BE2C (cell line): Measurements from ENCODE around the gene CTCFL.

ENCODE experiments used
- DNase-seq: peaks from one replicate; pipeline ENCODE4 v3.0.0-alpha.2; 2020
- H3K27me3 ChIP-seq: fragments of 250-450 bp; sonication (Bioruptor Pico); 2 replicates; pipeline ENCODE4 v1.5.1; 2020; ENCODE audit warnings: mild to moderate bottlenecking
- H3K36me3 ChIP-seq: fragments of 250-450 bp; sonication (Bioruptor Pico); 2 replicates; pipeline ENCODE4 v1.5.1; 2020; ENCODE audit warnings: mild to moderate bottlenecking
- H3K4me1 ChIP-seq: fragments of 250-450 bp; sonication (Bioruptor Pico); 2 replicates; pipeline ENCODE4 v1.5.1; 2020
- H3K4me3 ChIP-seq: 2 replicates; pipeline ENCODE4 v1.5.1; 2011; ENCODE audit warnings: low read depth, low read length
- H3K9me3 ChIP-seq: fragments of 250-450 bp; sonication (Bioruptor Pico); 2 replicates; pipeline ENCODE4 v1.5.1; 2020
- TF ChIP-seq, protein P1 (sequence below): IDR thresholded peaks from 2 replicates; pipeline ENCODE4 v1.5.1; 2012; ENCODE audit warnings: mild to moderate bottlenecking, low read depth, low read length

The CTCFL gene

DNA sequence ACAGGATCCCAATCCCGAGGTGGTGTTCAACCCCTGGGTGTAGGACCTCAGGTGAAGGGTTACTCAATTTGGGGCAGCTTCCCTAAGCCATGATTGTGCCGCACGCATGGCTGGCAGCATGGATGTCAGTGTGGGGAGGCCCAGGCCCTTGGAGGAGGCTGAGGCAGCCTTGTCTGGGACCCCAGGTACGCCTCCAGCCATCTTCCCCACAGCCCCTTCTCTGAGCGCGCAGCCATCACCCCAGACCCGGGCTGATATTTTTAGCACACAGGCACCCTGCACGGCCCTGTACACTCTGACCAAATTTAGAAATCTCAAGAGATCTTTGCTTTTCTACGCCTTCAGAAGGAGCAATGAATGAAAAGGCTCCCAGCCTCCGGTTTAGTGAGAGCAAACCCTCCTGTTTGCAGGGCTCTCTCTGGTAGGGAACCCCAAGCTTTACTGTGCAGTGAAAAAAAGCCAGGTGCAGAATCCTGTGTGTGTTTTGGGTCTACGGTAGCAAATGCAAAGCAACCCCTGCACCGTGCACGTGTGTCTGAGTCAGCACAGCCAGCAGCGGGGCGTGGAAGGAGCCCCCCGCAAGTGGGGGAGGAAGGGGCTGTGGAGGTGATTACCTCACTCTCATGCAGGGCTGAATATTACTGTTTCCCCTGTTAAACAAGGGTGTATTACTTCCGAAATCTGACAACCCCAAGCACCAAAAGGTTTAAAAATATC is 44.3 kb downstream of the CTCFL start:
- Histone ChIP-seq H3K9me3 (no peaks in the 10 kb centered on the region), H3K36me3 (no peaks in the 10 kb centered on the region), H3K4me1 (no peaks in the 10 kb centered on the region), H3K4me3 (no peak overlapping the region), H3K27me3 (no peaks in the 10 kb centered on the region)
- no peak for DNase-seq
- TF ChIP-seq, protein P1, sequence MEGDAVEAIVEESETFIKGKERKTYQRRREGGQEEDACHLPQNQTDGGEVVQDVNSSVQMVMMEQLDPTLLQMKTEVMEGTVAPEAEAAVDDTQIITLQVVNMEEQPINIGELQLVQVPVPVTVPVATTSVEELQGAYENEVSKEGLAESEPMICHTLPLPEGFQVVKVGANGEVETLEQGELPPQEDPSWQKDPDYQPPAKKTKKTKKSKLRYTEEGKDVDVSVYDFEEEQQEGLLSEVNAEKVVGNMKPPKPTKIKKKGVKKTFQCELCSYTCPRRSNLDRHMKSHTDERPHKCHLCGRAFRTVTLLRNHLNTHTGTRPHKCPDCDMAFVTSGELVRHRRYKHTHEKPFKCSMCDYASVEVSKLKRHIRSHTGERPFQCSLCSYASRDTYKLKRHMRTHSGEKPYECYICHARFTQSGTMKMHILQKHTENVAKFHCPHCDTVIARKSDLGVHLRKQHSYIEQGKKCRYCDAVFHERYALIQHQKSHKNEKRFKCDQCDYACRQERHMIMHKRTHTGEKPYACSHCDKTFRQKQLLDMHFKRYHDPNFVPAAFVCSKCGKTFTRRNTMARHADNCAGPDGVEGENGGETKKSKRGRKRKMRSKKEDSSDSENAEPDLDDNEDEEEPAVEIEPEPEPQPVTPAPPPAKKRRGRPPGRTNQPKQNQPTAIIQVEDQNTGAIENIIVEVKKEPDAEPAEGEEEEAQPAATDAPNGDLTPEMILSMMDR: no peak

DNA sequence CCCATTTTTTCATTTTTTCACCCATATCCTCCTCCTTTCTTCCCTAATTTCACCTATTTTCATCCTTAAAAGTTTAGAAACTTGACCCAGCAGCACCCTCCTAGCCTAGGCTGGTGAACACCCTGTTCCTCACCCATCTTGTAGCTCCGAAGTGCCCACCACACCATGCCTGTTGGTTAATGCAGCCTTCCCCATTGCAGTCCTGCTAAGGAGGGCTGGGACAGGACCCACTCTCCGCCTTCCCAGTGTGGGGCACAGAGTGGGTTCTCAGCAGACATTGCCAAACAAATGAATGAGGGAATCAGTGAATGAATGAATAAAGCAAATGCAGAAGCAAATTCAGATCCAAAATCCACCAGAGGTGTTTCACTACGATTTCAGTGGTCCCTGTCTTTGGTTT is 45.7 kb downstream of the CTCFL start:
- H3K36me3 ChIP-seq: no peaks in the 10 kb centered on the region
- no peaks in the 10 kb centered on the region for H3K4me1 ChIP-seq
- no peak for DNase-seq
- TF ChIP-seq, protein P1: no peak
- H3K4me3 ChIP-seq: no peak overlapping the region
- H3K9me3 ChIP-seq: no peaks in the 10 kb centered on the region
- H3K27me3 ChIP-seq: no peaks in the 10 kb centered on the region

DNA sequence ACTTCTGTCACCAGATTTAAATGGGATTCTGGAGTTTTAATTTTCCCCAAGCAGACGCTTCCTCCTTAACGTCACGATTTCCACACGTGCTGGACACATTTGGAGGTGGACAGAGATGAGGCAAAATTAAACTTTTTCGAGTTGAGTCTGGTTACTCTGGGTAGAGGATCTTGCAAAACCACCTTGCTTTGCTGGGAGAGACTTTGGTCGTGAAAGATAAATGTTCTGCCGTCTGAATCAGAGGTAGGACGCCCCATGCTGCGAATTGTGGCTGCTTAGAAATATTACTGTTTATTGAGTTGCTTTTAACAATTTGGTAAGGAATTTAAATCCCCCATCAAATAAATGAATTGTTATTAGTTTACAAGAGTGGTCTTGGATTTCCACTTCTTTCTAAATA is 46.8 kb downstream of the CTCFL start:
- Histone ChIP-seq H3K4me1 (no peaks in the 10 kb centered on the region; the same call in 1 of the 2 replicates), H3K4me3 (no peak overlapping the region), H3K9me3 (no peaks in the 10 kb centered on the region), H3K36me3 (no peaks in the 10 kb centered on the region), H3K27me3 (no peaks in the 10 kb centered on the region)
- no peak for DNase-seq
- TF ChIP-seq, protein P1: no peak

DNA sequence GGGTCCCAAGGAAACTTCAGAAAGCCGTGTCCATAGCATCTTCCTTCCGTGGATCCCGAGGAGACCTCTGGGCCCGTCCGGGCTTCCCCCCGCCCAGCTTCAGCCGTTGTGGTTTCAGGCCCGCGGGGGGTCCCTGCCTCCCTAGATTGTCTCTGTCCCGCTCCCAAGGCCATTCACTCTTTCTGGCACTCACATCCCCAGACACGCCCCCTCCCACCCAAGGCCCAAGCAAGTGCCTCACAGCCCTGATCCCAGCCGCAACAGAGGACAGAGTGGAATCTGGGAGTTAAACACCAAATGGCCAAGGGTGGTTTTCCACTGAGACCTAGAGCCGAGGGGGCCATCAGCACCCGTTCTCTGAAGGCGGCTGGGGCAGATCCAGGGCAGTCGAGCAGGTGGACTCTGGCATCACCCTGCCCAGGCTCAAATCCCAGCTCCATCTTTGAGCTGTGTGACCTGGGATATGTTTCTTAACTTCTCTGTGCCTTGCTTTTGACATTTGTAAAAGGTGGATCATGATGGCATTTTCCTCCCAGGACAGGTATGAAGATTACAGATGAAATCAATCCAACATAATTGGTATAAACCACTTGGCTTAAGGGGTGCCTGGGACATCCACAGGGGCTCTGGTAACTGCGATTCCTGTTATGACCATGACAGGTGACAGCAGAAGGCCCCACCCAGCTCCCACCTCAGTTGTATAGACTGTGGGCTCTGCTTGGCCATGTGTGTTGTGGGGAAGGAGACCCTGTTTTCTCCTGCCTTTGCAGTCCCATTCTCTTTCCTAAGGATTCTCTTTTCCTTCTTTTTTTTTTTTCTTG is 48.1 kb downstream of the CTCFL start:
- H3K9me3 ChIP-seq: no peaks in the 10 kb centered on the region
- H3K36me3 ChIP-seq: no peaks in the 10 kb centered on the region
- TF ChIP-seq, protein P1: no peak
- DNase-seq: no peak
- no peak overlapping the region for H3K4me3 ChIP-seq
- H3K27me3 ChIP-seq: no peaks in the 10 kb centered on the region
- H3K4me1 ChIP-seq: no peaks in the 10 kb centered on the region; the same call in 1 of the 2 replicates

DNA sequence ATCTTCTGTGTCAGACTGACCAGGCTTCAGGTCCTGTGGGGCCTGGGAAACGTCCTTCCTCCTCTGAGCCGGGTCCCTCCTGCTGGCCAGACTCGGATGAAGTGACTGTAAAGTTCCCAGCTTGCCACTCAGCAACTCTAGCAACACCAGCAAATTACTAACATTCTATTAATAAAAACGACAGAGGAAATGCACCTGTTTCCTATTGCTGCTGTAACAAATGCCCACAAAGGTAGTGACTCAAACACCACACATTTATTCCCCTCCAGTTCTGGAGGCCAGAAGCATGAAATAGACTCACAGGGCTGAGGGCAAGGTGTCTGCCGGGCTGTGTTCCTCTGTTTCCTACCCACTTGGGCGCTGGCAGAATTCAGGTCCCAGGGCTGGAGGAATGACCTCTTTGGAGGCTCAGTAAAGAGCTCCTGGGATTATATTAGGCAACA is 48.8 kb downstream of the CTCFL start:
- TF ChIP-seq, protein P1: no peak
- no peaks in the 10 kb centered on the region for H3K9me3 ChIP-seq
- peaks cover under 1% of the 10 kb centered on the region for H3K4me1 ChIP-seq
- no peak for DNase-seq
- no peak overlapping the region for H3K4me3 ChIP-seq
- no peaks in the 10 kb centered on the region for H3K27me3 ChIP-seq
- no peaks in the 10 kb centered on the region for H3K36me3 ChIP-seq
